SW 1271 (cell line): Measurements from ENCODE around the gene LRRC10.
"Not testable (repeated sequence)": the region's sequence is repeated elsewhere in the genome, so short reads cannot be mapped to it uniquely, and the experiment has no call there.

Source experiments
- DNase-seq, 2 experiments: peaks; one replicate each; lab custom pipeline; 2025; lab: John Stamatoyannopoulos, UW

Gene LRRC10

GRCh38 chr12:69619050-69619449 is 8.3 kb upstream of the LRRC10 start:
- DNase-seq, result no peak

DNA sequence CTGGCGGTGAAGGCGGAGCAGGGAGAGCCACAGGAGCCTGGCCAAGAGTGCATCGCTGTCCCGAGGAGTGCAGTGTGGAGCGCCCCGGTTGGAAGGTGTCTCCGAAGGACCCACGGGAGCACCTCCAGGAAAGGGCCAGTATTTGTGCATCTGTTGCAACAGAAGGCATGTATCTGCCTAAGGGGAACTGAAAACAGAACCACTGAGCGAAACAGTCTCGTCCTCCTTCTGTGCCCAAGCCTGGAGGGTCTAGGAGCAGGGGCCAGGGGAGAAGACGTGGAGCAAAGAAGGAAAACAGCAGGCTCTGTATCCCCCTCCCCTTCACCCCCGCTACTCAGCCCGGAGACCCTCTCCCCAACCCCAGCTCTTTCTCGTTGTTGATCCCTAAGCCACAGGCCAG is 5.3 kb upstream of the LRRC10 start:
- DNase-seq, result no peak

DNA sequence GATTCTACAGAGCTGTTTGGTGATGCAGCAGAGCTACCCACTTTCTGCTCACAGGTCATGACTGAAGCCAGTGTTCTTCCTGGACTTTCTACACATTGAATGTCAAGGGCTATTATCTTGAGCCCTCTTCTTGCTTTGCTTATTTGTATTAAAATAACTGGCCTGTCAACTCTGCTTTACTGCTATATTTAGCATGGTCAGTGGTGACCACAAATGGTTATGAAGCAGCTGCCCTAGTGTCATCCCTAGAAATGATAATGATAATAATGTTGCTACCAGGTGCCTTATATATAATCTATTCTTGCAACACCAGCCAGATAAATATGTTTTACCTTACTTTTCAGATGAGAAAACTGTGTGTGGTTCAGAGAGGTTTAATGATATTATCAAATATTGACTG is 2.6 kb upstream of the LRRC10 start:
- DNase-seq, result no peak

DNA sequence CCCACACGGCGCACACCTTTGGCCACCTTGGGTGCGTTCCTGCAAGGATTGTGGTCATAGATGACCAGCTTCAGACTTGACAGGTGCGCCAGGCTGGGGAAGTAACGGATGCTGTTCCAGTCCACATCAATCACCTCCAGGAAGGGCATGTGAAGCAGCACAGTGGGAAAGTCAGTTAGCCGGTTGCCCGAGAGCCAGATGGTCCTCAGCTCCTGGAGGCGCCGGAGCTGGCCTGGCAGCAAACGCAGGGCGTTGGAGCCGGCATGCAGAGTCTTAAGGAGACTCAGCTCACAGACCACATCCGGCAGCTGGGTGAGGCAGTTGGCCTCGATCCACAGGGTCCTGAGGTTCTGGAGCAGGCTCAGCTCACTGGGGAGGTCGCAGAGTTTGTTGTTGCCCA is 581 bp downstream of the LRRC10 start:
- DNase-seq, result no peak

DNA sequence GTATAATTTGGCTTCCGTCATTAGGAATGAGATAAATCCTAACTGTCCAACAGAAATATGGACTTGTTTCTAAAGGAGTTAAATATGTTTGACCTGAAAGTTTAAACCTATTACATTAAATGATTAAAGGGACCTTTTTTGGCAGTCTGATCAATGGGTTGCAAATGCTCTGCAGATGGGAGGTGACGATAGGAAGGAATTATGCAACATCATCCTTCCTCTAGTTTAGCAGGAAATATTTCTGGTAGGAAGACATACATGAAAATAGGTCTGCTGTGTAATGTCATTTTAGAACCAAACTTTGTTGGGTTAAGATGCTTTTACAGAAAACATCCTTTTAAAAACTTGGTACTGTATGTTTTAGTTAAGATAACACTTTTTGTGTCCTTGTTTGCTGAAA is 2.6 kb downstream of the LRRC10 start:
- no peak for DNase-seq

DNA sequence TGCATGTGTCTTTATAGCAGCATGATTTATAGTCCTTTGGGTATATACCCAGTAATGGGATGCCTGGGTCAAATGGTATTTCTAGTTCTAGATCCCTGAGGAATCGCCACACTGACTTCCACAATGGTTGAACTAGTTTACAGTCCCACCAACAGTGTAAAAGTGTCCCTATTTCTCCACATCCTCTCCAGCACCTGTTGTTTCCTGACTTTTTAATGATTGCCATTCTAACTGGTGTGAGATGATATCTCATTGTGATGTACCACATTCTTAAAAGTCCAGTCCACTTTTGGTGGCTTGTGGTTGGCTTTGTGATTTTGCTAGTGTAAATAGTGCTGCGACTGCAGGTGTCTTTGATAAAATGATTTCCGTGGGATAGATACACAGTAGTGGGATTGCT is 6.4 kb downstream of the LRRC10 start:
- not testable (repeated sequence) for DNase-seq

DNA sequence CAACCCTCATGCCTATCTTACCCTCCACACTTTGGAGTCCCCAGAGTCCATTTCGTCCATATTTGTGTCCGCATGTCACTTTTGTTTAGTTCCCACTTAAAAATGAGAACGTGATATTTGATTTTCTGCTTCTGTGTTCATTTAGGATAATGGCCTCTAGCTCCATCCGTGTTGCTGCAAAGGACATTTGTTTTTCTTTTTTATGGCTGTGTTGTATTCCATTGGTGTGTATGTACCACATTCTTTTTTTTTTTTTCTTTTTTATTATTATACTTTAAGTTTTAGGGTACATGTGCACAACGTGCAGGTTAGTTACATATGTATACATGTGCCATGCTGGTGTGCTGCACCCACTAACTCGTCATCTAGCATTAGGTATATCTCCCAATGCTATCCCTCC is 7.2 kb downstream of the LRRC10 start:
- DNase-seq, result not testable (repeated sequence)

DNA sequence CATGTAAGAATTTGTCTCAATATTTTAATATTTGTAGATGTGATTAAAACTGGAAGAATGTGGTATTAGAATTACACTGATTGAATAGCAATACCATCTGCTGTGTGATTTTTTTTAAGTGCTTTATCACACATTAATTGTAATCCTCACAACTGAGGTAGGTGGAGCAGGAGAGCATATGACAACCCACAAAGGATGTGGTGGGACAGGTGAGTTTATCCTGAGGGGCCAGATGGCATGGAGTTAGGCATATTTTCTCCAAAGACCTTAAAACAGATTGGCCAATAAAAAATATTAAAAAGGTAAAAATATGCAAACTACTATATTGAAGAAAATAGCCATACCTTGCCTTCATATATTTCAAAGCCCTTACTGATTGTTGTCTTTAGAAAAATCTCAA is 7.8 kb downstream of the LRRC10 start:
- DNase-seq, result no peak

DNA sequence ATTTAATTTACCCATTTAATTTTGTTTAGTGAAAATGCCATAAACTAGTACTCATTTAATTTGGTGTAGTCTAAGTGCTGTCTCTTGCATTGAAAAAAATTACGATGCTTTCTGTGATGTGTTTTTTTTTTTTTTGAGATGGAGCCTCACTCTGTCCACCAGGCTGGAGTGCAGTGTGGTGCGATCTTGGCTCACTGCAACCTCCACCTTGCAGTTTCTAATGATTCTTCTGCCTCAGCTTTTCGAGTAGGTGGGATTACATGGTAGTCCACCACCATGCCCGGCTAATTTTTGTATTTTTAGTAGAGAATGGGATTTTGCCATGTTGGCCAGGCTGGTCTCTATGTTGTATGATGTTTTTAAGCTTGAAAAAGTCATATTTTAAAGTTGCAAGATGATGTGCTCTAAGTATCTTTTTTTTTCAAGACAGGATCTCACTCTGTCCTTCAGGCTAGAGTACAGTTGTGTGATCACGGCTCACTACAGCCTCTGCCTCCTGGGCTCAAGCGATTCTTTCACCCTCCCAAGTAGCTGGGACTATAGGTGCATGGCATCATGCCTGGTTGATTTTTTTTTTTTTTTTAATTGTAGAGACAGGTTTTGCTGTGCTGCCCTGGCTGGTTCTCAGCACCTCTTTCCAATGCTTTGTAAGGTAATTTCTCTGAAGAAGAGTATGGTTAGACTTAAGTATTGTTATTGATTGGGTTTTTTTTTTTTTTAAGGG is 8.6 kb downstream of the LRRC10 start:
- DNase-seq, result no peak

DNA sequence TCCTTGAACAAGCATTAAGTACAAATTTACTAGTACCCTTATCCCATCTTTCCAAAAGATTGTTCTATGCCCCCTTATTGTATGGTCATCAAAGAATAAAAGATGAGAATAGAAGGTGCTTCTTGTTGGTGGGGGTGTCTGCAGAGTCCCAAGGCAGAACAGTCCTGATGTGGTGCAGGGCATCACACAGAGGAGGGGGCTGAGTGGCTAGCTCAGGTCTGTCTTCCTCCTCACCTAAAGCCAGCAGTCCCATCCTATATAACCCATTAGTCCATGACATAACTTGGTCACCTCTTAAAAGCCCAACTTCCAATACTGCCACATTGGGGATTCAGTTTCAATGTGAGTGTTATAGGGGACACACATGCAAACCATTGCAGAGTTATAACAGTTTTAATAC is 9.9 kb downstream of the LRRC10 start:
- no peak for DNase-seq

GRCh38 chr12:69598174-69598753 is 12.4 kb downstream of the LRRC10 start:
- DNase-seq, result no peak

DNA sequence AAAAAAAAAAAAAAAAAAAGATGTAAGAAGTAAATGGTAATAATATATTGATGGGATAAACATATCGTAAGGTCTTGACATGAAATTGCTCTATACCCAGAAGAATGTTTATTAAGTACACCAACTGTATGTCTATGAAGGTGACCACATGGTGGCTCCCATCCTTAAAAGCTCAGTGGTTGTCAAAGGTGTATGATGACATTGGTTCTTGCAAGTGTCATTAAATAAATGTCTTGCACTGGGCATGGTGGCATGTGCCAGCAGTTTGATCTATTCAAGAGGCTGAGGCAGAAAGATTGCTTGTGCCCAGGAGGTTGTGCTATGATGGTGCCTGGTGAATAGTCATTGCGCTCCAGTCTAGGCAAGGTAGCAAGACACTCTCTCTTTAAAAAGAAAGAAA is 15.0 kb downstream of the LRRC10 start:
- DNase-seq, result peak in 1 of 2 experiments; percentile 34

DNA sequence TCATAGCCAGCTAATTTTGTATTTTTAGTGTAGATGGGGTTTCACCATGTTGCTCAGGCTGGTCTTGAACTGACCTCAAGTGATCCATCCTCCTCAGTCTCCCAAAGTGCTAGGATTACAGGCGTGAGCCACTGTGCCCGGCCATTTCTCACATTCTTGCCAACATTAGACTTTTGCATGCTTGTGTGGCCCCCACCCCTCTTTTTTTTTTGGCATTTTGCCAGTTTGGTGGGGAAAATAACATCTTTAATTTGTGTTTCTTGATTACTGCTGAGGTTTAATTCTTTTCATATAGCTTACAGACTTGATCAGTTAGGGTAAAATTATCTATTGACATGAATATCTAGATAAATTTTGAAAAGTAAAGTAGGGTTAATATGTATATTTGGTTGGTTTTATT is 21.6 kb downstream of the LRRC10 start:
- no peak for DNase-seq

DNA sequence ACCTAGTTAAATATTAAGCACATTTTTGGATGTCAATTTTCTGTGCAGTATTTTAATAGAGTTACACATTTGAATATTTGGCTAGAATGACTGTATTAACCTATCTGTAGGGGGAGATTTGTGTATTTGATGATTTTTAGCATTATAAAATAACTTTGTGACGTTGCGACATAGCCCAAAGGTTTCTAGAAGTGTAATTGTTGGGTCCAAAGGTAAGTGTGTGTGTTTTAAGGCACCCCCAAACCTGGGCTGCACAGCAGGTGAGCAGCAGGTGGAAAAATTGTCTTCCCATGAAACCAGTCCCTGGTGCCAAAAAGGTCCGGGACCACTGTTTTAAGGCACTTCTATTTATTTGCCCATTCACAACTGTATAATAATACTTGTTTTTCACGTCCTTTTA is 22.2 kb downstream of the LRRC10 start:
- no peak for DNase-seq

GRCh38 chr12:69585189-69586062 is 25.3 kb downstream of the LRRC10 start, which contains the start of gene CCT2:
Gene CCT2 (plus strand): TSS chr12:69585459. CDS start chr12:69585522, 63 bp downstream.
- peak; percentile 86 to 93 for DNase-seq

DNA sequence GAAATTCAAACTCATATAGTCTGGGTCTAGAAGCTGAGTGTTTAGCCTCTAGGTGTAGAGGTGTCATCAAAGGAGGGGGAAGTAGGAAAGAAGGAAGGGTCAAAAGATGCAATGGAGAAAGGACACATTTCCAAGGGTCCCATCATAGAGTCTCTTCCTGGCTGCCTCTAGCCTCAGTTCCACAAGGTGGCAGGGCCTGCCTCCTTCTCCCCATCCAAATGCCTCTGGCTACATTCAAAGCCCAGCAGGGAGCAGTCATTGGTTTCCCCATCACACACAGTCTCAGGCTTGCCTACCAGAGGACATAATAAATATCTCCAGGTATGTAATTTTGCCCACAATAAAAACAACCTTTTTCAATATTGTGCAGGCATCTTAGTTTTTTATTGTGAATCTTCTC is 27.5 kb downstream of the LRRC10 start:
- DNase-seq, result peak in 1 of 2 experiments; percentile 20

DNA sequence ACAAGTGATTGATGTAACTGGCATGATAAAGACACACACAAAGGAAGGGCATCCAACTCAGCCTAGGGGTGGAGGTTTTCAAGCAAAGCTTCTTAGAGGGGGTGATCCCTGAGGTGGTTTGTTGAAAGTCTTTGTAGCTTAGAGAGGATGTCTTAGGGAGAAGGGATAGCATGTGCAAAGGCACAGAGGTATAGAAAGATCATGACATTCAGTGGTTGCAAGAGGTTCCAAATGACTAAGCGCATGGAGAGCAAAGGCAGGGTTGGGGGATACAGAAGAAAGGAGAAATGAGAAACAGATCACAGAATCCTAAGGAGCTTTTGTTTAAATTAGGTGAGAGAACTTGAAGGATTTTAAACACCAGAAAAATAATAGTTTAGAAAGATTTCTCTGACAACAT is 30.6 kb downstream of the LRRC10 start:
- no peak for DNase-seq

DNA sequence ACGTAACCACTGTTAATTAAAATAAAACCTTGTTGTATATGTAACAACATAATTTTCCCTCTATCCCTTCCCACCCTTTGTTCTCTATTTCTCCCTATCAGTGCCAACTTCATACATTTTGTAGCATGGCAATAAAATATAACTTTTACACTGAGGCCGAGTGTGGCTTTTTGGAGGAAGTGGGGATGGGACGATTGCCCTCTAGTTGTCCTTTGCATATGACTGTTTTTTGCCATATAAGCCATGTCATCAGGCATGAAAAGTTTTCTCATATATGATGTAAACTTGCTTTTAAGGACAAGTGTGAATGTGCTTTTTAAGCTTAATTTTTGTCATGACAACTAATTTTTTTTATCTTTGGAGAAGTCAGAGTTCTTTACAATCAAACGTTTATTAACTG is 31.7 kb downstream of the LRRC10 start:
- DNase-seq, result no peak

- no peak for DNase-seq
Observed at GRCh38 chr12:69578283-69578682, 32.4 kb downstream of the LRRC10 start.

- no peak for DNase-seq
Observed at GRCh38 chr12:69575346-69575745, 35.4 kb downstream of the LRRC10 start.

- peak; percentile 40 to 75 for DNase-seq
Observed at GRCh38 chr12:69570545-69571399, 39.9 kb downstream of the LRRC10 start.

- peak; percentile 87 to 97 for DNase-seq
Observed at GRCh38 chr12:69570000-69570516, 40.6 kb downstream of the LRRC10 start.
